D341Med (cell line): Measurements from ENCODE around the gene MYBPH.

Experiments used
- DNase-seq: peaks from one replicate; pipeline ENCODE4 v3.0.0; 2012; ENCODE audit warnings: low spot score

The MYBPH gene

DNA sequence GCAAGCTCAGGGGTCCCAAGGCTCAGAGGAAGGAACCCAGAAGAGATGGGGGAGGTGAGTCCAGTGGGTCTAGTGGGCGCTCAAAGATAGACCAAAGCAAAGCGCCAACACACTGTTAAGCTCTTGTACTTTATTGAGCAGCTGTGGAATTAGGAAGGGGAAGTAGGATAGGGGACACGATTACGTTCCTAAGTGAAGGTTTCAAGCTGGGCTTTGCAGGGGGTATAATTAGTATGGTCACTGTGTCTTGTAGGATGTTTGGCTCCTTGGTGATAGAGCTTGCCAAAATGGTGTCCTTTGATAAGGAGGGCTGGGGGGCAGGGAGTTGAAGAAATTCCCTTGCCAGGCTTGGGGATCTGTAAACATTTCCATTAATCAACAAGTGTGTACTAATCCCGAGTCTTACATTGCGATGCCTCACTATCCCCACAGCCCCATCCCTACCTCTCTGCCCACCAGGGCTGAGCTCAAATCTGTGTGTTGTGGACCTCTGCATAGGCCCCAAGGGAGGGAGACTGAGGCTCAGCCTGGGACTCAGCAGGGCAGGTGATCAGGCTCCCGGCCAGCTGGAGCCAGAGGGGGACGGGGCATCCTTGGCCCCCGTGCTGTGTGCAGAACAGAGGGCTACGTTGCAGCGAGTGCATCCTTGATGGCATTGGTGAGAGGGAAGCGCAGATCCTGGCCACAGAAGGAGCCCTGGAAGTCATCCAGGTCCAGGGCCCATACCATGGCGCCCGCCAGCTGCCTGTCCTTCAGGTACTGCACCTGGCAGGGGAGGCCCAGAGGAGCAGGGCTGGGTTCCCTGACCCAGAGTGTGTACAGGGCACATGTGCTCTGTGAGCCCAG is 3.4 kb upstream of the MYBPH start:
- DNase-seq = no peak

DNA sequence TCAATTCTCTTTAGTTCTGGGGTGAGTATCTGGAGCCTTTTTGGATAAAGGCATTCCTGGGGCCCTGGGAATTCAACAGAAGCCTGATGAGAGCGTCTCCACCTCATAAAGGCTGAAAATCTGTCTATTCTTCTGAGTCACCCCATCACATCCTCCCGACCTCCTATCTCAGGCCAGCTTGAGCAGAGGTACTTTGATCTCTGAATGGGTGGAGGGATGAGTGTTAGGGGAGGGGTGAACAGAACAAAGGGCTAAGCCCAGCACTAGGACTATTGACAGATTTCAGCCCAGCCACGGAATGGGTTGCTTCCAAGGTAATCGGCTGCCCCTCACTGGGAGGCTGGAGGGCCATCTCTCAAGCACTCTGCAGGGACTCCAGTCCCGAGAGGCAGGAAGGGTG is 2.5 kb upstream of the MYBPH start:
- no peak for DNase-seq

DNA sequence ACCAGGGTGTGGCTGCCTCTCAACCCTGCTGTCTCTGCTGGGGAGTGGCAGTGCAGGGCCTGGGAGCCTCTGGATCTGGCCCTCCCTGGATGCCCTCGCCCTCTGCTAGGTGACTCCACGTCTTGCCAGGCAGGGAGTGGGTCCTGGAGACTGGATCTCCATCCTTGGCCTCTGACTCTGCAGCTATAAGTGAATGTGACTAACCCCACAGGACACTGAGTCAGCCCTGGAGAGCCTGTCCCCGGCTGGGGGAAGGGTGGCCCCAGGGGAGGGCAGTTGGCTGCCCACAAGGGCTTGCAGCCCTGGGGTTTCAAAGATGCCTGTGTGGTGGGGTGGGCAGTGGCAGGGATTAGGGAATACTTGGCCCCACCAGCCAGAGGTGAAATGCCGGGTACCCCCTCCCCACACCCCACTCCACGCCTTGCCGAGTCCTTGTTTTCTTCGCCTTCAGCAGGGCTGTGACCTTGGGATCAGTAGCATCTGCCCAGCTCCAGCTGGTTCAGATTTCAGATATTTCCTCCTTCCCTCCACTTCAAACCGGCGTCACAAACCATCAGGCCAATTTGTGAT is 1.9 kb upstream of the MYBPH start:
- DNase-seq = no peak

DNA sequence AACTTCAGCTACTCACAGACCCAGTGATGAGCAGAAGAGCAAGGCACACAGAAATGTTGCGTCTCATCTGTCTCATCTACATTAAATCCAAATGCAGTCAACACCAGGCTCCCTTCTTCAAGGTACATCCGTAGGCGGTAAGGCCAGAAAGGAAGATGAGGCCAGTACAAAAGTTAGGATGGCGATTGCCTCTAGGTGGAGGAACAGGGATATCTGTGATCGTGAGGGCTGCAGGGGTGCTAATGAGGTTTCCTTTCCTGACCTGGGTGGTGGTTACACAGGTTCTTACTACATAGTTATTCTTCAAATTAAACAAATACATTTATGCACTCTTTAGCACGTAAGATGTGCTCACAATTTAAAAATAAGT is 1.4 kb upstream of the MYBPH start:
- DNase-seq = no peak

DNA sequence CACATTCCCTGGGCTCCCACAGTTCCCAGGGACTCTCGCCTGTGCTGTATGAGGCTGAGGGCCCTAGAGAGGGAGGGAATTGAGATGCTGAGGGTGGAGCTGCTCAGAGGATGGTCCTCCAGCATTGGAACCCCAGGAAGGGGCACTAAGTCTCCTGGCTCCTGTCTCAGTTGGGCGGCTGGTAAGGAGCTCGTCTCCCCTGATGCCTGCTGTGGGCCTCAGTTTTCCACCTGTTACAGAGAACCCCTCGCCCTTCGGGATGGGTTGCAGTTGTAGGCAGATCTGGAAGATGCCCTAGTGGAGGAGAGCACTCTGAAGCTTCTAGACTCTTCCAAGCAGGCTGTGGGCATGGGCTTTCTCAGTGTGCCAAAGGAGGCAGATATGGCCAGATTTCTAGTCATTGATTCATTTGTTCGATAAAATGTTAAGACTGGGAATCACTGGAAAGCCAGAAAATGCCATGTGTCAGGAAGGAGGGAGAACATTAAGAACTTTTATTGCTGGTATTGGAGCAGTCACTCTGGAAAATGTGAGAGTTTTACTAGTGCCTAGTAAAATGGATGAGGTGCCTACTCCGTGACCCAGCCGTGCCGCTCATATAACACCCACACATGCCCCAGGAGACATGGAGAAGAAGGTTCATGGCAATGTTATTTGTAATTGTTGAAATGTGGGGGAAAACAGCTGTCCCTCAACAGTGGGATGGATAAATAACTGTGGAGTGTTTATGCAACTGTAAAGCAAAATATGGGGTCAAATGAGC is 828 bp upstream of the MYBPH start:
- no peak for DNase-seq

DNA sequence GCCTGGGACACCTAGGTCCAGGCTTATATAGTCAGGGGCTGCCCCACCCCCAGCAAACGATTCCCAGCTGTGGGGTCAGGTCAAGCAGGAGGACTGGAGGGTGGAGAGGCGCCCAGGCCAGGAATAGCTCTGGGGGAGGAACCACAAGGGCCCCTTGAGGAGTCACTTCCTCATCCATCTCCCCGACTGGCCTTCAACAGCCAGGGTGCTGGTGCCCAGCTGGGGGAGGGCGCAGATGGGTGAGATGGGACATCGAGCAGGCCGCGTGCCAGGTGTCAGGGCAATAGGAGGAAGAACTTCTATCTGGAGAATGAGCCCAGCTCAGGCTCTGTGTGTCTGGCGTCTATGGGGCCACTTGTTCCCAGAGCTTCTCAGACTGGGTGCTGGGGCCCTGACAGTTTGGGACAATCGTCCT is 208 bp upstream of the MYBPH start:
- no peak for DNase-seq

DNA sequence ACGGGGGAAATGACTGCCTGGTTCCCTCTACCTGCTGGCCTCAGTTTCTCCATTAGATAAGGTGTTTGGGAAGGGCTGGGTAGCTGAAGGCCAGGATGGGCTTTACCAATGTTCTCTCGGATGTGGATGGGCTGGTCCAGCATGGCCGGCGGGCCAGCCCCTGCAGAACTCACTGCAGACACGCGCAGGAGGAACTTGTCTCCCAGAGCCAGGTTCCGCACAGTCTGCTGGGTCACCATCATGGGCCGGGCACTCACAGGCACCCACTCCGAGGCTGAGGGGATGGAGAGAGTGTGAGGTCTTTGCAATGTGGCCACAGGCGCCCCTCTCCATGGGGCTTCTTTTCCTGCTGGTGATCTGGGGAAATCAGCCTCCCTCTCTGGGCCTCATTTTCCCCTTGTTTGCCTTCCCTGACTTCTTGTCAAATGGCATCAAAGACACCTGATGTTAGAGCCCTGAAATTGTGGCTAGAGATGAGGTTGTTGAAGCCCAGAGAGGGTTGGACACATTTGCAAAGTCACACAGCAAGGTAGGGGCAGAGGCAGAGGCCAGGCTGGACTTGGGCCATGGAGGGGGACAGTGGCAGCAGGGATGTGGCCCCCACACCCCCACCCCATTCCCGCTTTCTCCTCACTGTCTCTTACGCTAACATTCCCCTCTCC is 1.2 kb downstream of the MYBPH start:
- no peak for DNase-seq

DNA sequence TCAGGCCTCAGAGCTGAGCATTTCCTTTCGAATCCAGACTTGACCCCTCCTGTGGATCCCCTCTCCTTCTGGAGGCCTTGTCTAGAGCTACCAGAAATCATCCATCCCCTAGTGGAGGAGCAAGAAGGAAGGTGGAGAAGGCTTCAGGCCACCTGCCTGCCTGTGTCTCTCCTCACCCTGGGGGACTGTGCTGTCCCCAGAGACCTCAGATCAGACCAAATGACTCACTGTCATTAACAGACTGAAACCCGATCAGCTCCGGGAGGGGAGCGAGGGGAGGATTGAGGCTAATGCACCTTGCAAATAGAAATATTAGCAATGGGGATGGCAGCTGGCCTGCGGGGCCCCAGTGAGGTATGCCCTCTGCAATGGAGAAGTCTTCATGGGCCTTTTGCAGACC is 2.1 kb downstream of the MYBPH start:
- peak; percentile 85 for DNase-seq

DNA sequence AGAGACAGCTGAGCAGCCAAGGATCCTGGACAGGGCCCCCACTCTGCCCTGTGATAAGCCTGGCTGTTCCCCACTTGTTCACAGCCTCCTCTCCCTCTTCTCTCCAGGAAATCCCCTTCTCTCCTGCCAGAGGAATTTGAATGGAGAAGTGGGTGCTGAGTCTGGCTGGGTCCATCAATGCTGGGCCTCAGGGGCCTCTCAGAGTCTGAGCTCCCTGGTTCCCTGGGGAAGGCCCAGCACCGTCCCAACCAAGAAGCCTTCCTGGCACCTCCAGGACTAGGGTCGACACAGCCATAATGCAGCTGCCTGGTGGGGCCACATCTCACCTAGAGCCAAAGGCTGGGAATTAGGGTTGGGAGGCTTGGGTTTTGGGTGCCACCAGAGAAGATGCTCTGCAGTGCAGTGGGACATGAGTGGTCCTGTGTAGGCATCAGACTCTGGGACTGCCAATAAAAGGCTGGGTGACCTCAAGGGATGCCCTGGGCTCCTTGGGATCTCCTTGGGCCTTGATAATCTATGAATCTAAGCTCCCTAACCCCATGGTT is 2.5 kb downstream of the MYBPH start:
- DNase-seq = no peak

DNA sequence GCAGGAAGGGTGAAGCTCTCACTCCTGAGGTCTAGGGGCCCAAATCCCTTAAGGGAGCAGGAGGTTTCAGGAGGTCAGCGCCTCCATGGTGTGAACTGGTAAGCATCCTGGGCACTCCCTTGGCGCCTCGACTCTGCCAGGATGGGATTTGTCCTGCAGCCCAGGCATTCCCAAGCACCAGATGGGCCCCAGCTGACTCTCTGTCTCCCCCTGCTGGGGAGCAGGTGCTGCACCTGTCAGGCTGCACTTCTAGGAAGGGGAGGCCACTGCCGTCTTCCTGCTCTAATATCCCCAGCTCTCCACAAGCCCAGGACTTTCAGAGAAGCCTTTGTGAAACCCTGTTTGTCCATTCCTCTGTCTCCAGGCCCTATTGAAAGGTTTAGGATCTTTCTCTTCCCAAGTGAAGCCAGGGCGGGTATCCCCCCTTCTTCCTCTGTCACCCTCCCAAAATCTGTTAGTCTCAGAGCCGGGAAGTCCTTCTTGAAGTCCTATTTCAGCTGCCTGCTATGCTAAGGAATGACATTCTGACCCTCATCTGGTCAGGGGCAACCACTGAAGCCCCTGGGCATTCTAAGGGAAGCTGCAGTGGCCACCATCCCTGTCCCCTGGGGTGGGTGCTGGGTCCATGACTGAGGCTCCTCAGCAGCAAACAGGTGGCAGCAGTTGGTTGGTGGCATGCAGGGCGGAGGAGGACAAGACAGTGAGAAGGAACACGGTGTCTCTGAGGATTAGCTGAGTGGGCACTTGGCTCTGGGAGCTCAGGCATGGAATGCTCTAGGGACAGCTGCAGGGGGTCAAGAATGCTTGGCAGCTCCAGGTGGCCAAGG is 3.2 kb downstream of the MYBPH start:
- peak; percentile 93 for DNase-seq

DNA sequence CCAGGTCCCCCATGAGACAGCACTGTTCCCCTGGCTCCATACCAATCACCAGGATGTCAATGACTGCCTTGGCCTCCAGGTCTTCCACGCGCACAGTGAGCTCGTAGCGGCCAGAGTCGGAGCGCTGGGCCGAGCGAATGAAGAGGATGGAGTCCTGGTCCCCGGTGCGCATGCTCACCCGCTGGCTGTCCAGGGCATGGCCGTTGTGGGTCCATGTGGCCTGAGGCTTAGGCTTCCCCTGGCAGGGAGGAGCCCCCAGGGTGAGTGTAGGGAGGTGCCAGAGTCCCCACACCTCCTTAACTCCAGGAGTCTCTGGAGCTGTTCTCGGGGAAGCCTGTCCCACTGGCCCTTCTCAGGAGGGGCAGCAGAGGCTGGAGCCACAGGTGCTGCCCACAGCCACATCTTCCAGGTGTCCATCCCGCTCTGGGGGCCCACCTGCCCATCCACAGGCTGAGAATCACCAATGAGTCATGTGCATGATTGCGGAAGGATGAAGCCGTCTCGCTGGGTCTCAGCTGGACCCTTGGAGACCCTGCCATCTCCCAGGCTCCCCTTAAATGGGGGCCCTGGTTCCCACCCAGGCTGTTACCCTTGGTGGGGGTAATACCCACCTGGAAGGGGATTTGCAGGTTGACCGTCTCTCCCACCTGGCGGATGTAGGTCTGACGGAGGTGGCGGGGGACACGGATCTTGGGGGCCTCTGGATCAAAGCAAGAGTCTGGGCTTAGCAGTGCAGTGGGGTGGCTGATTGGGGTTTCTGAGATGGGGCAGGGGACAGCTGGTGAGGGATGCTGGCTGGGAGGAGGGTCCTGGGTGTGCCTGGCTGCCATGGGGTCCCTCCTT is 4.1 kb downstream of the MYBPH start:
- no peak for DNase-seq

DNA sequence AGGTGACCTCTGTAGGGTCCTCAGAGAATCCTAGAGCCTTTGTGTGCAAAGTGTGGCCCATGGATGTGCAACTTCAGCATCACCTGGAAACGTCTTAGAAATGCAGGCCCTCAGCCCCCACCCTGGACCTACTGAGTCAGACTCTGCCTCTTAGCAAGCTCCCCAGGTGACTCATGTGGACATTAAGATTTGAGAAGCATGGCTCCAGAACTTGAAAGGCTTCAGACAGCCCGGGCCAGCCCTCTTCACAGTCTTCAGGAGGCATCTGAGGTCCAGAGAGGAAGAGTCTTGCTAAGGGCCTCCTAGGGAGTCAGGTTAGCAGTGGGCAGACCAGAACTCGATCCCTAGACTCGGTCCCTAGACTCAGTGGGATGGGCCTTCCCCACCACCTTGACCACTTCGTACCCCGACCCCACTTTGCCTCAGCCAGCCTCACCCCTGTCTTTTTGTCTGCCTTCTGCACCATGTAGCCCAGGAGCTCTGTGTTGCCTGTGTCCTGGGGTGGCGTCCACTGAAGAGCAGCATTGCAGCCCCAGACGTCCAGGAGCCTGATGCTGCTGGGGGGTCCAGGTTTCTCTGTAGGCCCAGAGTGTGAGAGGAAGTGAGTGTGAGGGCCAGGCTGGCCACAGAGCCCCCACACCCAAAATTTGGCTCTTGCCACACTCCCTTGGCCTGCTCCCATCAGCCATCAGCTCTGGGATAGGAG is 4.8 kb downstream of the MYBPH start:
- no peak for DNase-seq

DNA sequence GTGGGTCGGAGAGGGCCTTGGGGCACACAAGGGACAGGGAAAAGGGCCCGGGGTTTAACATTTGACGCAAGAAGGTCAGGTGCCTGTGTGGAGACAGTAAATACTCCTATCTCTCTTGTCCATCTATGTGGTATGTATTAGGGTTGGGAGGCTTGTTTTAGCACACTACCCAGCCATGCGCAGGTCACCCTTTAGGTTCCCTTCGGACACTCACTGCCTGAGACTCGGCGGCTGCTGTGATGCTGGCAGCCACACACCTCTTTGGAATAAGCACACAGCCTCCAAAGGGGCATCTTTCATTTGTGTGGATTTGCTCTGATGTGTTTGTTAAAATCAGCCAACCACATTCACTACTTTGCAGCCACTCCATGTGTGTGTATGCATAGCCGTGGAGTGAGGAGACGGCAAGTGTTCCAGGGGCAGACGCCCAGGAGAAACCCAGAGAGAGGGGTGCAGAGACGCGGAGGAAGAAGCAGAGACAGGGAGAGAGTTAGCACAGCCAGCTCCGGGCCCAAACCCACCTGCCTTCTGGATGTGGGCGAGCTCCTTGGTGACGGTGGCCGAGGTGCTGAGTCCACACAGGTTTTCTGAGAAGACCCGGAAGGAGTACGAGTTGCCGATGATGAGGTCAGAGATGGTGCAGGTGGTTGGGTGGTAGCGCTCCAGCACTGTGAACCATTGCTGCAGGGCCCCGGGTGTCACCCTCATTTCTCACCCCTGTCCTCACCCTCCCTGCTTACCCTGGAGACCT is 5.7 kb downstream of the MYBPH start:
- no peak for DNase-seq

DNA sequence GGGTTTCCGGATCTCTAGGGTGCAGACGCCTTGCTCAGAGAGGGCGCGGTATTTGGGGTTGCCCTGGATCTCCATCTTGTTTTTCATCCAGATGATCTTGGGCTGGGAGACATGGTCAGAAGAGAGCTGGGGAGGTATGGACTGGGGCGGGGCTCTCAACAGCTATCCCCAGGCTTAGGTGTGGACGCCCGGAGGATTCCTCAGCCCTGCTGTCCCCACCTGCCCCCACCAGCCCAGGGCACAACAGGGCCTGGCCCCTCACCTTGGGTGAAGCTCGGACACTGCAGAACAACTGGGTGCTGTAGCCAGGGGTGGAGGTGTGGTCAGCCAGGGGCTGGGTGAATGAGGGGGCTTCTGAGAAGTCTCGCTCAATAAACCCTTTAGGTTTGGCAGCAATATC is 6.6 kb downstream of the MYBPH start:
- no peak for DNase-seq

DNA sequence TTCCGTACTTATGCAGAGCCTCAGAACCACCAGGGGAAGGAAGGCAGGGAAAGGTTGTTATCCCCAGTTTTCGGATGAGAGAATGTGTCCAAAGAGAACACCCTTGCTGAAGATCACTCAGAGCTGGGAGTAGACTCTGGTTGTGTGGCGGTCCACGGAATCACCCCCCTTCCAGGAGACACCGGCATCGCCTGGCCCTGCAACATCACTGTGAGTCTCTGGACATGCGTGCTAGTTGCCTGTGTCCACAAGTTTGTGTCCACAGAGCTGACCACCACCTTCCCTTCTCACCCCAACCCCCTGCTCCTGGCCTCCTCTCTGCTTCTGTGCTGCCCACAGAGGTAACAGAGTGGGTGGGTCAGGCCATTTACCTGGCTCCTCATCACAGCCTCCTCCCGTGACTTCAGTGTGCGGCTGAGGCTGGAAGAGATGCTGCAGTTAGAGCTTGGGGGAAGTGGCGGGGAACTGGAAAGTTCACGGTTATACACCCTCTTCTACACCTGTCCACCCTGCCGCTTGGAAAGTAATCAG is 7.3 kb downstream of the MYBPH start:
- no peak for DNase-seq

DNA sequence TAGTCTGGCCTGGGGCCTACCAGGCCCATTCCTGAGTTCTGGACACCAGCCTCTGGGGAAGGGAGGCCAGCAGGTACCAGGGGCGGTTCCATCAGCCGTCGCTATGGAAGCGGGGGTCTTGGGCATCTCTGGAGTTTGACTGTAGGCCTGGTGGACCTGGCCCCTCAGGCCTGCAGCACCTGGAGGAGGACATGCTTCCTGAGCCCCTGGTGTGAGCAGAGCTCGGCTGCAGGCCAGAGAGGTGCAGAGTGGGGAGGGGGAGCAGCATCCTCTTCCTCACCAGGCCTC is 7.8 kb downstream of the MYBPH start:
- no peak for DNase-seq

DNA sequence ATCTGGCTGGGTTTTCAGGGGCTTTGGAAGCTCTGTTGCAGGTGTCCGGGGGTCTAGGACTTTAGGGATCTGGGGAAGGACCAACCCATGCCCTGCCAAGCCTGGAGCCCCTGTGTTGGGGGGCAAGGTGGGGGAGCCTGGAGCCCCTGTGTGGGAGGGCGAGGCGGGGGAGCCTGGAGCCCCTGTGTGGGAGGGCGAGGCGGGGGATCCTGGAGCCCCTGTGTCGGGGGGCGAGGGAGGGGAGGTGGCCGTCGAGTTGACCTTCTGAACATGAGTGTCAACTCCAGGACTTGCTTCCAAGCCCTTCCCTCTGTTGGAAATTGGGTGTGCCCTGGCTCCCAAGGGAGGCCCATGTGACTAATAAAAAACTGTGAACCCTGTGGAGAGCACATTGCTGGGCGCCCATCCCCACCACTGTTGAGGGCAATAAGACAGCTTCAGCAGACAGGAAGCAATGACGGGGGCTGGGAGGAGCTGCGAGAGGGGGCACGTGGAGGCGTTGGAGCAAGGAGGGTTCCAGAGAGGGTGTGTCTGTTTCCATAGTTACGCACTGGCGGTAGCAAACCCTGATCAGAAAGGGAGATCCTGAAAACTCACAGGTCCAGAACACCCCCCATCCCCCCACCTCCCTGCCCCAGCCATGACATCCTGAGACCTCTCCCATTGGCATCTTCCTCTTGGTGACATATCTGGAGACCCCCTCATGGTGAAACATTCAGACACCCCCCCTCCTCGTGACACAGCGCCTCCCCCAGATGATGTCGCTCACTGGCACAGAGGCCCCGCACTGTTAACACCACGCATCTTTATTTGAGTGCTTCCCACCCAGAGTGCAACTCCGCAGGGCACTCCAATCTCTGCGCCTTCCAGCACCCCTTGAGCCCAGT is 8.4 kb downstream of the MYBPH start:
- DNase-seq = no peak
